ENCODE results near the gene PNKD.

DNA sequence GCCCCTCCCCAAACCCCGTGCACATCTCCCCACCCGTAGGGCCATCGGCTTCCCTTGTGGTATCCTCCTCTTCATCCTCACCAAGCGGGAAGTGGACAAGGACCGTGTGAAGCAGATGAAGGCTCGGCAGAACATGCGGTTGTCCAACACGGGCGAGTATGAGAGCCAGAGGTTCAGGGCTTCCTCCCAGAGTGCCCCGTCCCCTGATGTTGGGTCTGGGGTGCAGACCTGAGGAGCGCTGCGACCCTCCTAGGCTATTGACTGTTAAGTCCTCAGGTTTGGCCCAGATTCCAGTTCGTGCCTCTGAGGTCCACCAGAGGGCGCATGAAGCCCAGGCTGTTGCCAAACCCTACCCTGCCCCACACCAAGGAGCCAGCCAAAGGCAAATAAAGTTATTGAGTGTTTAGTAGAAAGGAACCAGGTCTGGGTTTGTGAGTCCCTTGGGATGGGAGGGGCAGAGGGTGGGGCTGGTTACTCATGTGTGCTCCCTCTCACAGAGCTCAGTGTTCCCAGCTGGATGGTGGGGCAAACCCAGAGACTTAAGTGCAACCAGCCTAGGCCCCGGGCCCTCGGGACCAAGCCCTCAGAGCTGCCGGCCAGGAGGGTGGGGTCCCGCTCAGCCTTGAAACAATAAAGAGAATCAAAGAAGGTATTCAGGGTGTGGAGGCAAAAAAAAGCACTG, 2.4 kb downstream of the PNKD start:
- TF ChIP-seq, protein P1, sequence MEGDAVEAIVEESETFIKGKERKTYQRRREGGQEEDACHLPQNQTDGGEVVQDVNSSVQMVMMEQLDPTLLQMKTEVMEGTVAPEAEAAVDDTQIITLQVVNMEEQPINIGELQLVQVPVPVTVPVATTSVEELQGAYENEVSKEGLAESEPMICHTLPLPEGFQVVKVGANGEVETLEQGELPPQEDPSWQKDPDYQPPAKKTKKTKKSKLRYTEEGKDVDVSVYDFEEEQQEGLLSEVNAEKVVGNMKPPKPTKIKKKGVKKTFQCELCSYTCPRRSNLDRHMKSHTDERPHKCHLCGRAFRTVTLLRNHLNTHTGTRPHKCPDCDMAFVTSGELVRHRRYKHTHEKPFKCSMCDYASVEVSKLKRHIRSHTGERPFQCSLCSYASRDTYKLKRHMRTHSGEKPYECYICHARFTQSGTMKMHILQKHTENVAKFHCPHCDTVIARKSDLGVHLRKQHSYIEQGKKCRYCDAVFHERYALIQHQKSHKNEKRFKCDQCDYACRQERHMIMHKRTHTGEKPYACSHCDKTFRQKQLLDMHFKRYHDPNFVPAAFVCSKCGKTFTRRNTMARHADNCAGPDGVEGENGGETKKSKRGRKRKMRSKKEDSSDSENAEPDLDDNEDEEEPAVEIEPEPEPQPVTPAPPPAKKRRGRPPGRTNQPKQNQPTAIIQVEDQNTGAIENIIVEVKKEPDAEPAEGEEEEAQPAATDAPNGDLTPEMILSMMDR (IDR thresholded peaks at IDR 0.05; ENCODE audit: low read length), result peak; percentile 92
- no peak for TF ChIP-seq EZH2 (IDR thresholded peaks at IDR 0.05; ENCODE audit: borderline replicate concordance, low read length)
